NT2/D1 (cell line): Measurements from ENCODE around the gene SPHK1.

ENCODE experiments used
- DNase-seq: peaks from one replicate; pipeline ENCODE4 v3.0.0-alpha.2; 2011; ENCODE audit warnings: low read depth, low spot score
- H3K27me3 ChIP-seq: 2 replicates; pipeline ENCODE4 v1.6.0; 2011; ENCODE audit warnings: mild to moderate bottlenecking; ENCODE audit not compliant: insufficient read length, insufficient read depth
- H3K36me3 ChIP-seq: 2 replicates; pipeline ENCODE4 v1.6.1; 2011; ENCODE audit warnings: mild to moderate bottlenecking, low read length, mixed read lengths; ENCODE audit not compliant: insufficient read depth, insufficient read length
- H3K4me1 ChIP-seq: 2 replicates; pipeline ENCODE4 v1.5.1; 2011; ENCODE audit not compliant: insufficient read depth, insufficient read length
- H3K4me3 ChIP-seq: 2 replicates; pipeline ENCODE4 v1.5.1; 2011; ENCODE audit warnings: low read depth; ENCODE audit not compliant: insufficient read length
- H3K9ac ChIP-seq: 2 replicates; pipeline ENCODE4 v1.6.0; 2011; ENCODE audit warnings: low read depth; ENCODE audit not compliant: insufficient read length
- H3K9me3 ChIP-seq: 2 replicates; pipeline ENCODE4 v1.5.1; 2011; ENCODE audit warnings: mild to moderate bottlenecking, low read length; ENCODE audit not compliant: insufficient read depth
- SUZ12 ChIP-seq: IDR thresholded peaks from 2 replicates; pipeline ENCODE4 v1.6.1; 2011; ENCODE audit not compliant: insufficient read length, insufficient read depth; ENCODE audit errors: extremely low read depth
- YY1 ChIP-seq: IDR thresholded peaks from 2 replicates; pipeline ENCODE4 v1.6.1; 2011; ENCODE audit not compliant: insufficient read length, insufficient read depth
- ZNF274 ChIP-seq: IDR thresholded peaks from 2 replicates; pipeline ENCODE4 v1.6.1; 2011; ENCODE audit warnings: mild to moderate bottlenecking, low read depth, low read length

Gene SPHK1

GRCh38 chr17:76365256-76365903 is 19.0 kb upstream of the SPHK1 start:
- no peak for TF ChIP-seq SUZ12
- TF ChIP-seq YY1, result no peak
- no peak for TF ChIP-seq ZNF274
- no peak for DNase-seq

GRCh38 chr17:76366247-76366646 is 18.2 kb upstream of the SPHK1 start:
- H3K9me3 ChIP-seq, result peaks cover 17% of the 10 kb centered on the region; the same call in 1 of the 2 replicates
- no peaks in the 10 kb centered on the region for H3K36me3 ChIP-seq
- H3K27me3 ChIP-seq, result no peaks in the 10 kb centered on the region
- no peak overlapping the region for H3K9ac ChIP-seq
- no peak for DNase-seq
- H3K4me3 ChIP-seq, result no peak overlapping the region
- peaks cover 21% of the 10 kb centered on the region for H3K4me1 ChIP-seq
- TF ChIP-seq ZNF274 (no peak), YY1 (no peak), SUZ12 (no peak)

More at GRCh38 chr17:76365256-76365903, 19.0 kb upstream of the SPHK1 start:
- no peaks in the 10 kb centered on the region for H3K27me3 ChIP-seq
- H3K4me1 ChIP-seq, result peaks cover 21% of the 10 kb centered on the region
- no peak overlapping the region for H3K9ac ChIP-seq
- no peaks in the 10 kb centered on the region for H3K36me3 ChIP-seq
- no peak overlapping the region for H3K4me3 ChIP-seq
- H3K9me3 ChIP-seq, result peaks cover 17% of the 10 kb centered on the region; the same call in 1 of the 2 replicates

GRCh38 chr17:76367642-76368041 is 16.8 kb upstream of the SPHK1 start:
- H3K4me1 ChIP-seq, result peaks cover 21% of the 10 kb centered on the region
- no peaks in the 10 kb centered on the region for H3K36me3 ChIP-seq
- H3K9ac ChIP-seq, result no peak overlapping the region
- no peak for DNase-seq
- H3K9me3 ChIP-seq, result peaks cover 17% of the 10 kb centered on the region; the same call in 1 of the 2 replicates
- TF ChIP-seq YY1, result no peak
- TF ChIP-seq ZNF274, result no peak
- no peak for TF ChIP-seq SUZ12
- no peak overlapping the region for H3K4me3 ChIP-seq
- no peaks in the 10 kb centered on the region for H3K27me3 ChIP-seq

GRCh38 chr17:76368545-76368944 is 15.9 kb upstream of the SPHK1 start:
- Histone ChIP-seq H3K9me3 (peaks cover 17% of the 10 kb centered on the region; the same call in 1 of the 2 replicates), H3K4me1 (peaks cover 21% of the 10 kb centered on the region), H3K4me3 (no peak overlapping the region), H3K36me3 (no peaks in the 10 kb centered on the region), H3K9ac (no peak overlapping the region), H3K27me3 (no peaks in the 10 kb centered on the region)
- TF ChIP-seq SUZ12, result no peak
- TF ChIP-seq YY1, result no peak
- TF ChIP-seq ZNF274, result no peak
- DNase-seq, result no peak

GRCh38 chr17:76369379-76369778 is 15.0 kb upstream of the SPHK1 start:
- peaks cover 26% of the 10 kb centered on the region for H3K4me1 ChIP-seq
- H3K9me3 ChIP-seq, result peaks cover 17% of the 10 kb centered on the region; the same call in 1 of the 2 replicates
- H3K4me3 ChIP-seq, result no peak overlapping the region
- no peak for DNase-seq
- no peaks in the 10 kb centered on the region for H3K27me3 ChIP-seq
- no peak for TF ChIP-seq ZNF274
- H3K9ac ChIP-seq, result peak overlapping the region; percentile 16
- no peaks in the 10 kb centered on the region for H3K36me3 ChIP-seq

GRCh38 chr17:76369804-76370203 is 14.6 kb upstream of the SPHK1 start:
- H3K9ac ChIP-seq, result no peak overlapping the region
- TF ChIP-seq ZNF274 (no peak), SUZ12 (no peak), YY1 (no peak)

GRCh38 chr17:76370261-76370993 is 14.0 kb upstream of the SPHK1 start:
- no peaks in the 10 kb centered on the region for H3K36me3 ChIP-seq
- DNase-seq, result no peak
- no peaks in the 10 kb centered on the region for H3K27me3 ChIP-seq
- H3K4me1 ChIP-seq, result peaks cover 23% of the 10 kb centered on the region
- H3K4me3 ChIP-seq, result no peak overlapping the region
- H3K9me3 ChIP-seq, result peaks cover 17% of the 10 kb centered on the region; the same call in 1 of the 2 replicates
- TF ChIP-seq SUZ12 (no peak), YY1 (no peak), ZNF274 (no peak)
- no peak overlapping the region for H3K9ac ChIP-seq

More at GRCh38 chr17:76369804-76370203, 14.6 kb upstream of the SPHK1 start:
- DNase-seq, result no peak
- Histone ChIP-seq H3K4me3 (no peak overlapping the region), H3K27me3 (no peaks in the 10 kb centered on the region), H3K9me3 (peaks cover 17% of the 10 kb centered on the region; the same call in 1 of the 2 replicates), H3K36me3 (no peaks in the 10 kb centered on the region), H3K4me1 (peaks cover 26% of the 10 kb centered on the region)
